Heart left ventricle (tissue), 16 donors: ENCODE results near the gene FOLR2. TPM values are rescaled to one million over a fixed set of nuclear protein-coding genes. Genes with fewer than 3 reads are reported as not detected.

Experiments
- ATAC-seq, 4 donors: fragments of 200-7000 bp; cut with Tn5 transposase; one replicate each; pipeline ENCODE4 v1.9.1; 2020 to 2022; ENCODE audit warnings: moderate library complexity in 4 of 4, mild to moderate bottlenecking in 3 of 4, moderate number of reproducible peaks in 1 of 4
- DNase-seq, 5 donors: peaks; one replicate each; pipeline ENCODE4 v3.0.0-alpha.2; 2020
- H3K27ac ChIP-seq, 12 donors: fragments of 200-600 bp; sonication (generic) in 4 of 12; one replicate each; pipeline versions ENCODE4 v1.5.0 to v1.8.0; 2016 to 2022; ENCODE audit warnings: mild to moderate bottlenecking in 2 of 12
- H3K27me3 ChIP-seq, 9 donors: fragments of 200-600 bp; sonication (generic) in 2 of 9; one replicate each; pipeline versions ENCODE4 v1.5.1 to v1.8.0; 2016 to 2022; ENCODE audit warnings: mild to moderate bottlenecking in 3 of 9
- H3K36me3 ChIP-seq, 9 donors: fragments of 200-600 bp; sonication (generic) in 2 of 9; one replicate each; pipeline versions ENCODE4 v1.5.0 to v1.8.0; 2018 to 2022; ENCODE audit warnings: mild to moderate bottlenecking in 2 of 9
- H3K4me1 ChIP-seq, 12 donors: fragments of 200-600 bp; sonication (generic) in 4 of 12; one replicate each; pipeline versions ENCODE4 v1.5.0 to v1.8.0; 2016 to 2022; ENCODE audit warnings: mild to moderate bottlenecking in 3 of 12
- H3K4me3 ChIP-seq, 12 donors: fragments of 200-600 bp; sonication (generic) in 4 of 12; one replicate each; pipeline versions ENCODE4 v1.5.0 to v1.8.0; 2017 to 2022; ENCODE audit warnings: mild to moderate bottlenecking in 9 of 12, moderate library complexity in 4 of 12
- H3K9me3 ChIP-seq, 12 donors: fragments of 200-600 bp; sonication (generic) in 4 of 12; one replicate each; pipeline versions ENCODE4 v1.5.0 to v1.8.0; 2016 to 2022; ENCODE audit warnings: mild to moderate bottlenecking in 1 of 12
- POLR2A ChIP-seq, 2 donors: fragments of 450-650 bp; IDR thresholded peaks; one replicate each; pipeline ENCODE4 v1.6.1; 2017; ENCODE audit warnings: antibody characterized with exemption in 2 of 2, mild to moderate bottlenecking in 2 of 2, moderate library complexity in 2 of 2
- WGBS, 4 donors: extraction: QIAGEN DNeasy Blood & Tissue Kit in 2 of 4; methylation state at CpG; one replicate each; pipeline versions ENCODE4 v1.1.5 to v1.1.7; 2013 to 2018; 5-methylcytosine and 5-hydroxymethylcytosine counted together
- intact Hi-C, 10 donors: fragments of 100-400 bp; cut with DNase I; formaldehyde crosslinking; loops; one replicate each; pipeline versions ENCODE4 v1.11.1 to v1.14.2; 2022
- polyA plus RNA-seq, 2 donors: library from polyadenylated mRNA; stranded (reverse); fragments of 200-250 nt; gene quantifications; one replicate each; pipeline ENCODE4 v1.2.3, GENCODE V29; 2013
- total RNA-seq, 9 donors: library from RNA; depleted of rRNA in 2 of 9; stranded (reverse); fragments of >200 nt in 2 of 9; fragmentation: NEBNext Ultra II Directional in 3 of 9; extraction: Animal tissue kit (Norgen Biotek cat#: 25700) in 3 of 9; gene quantifications; one replicate each; pipeline versions ENCODE4 v1.1.0 to v1.2.4, GENCODE V29; 2016 to 2023
- TF ChIP-seq, protein P1 (sequence below), 12 donors: fragments of 200-600 bp; sonication (generic) in 4 of 12; IDR thresholded peaks; one replicate each; pipeline versions ENCODE4 v1.5.0 to v1.8.0; 2018 to 2022; ENCODE audit warnings: antibody characterized with exemption in 12 of 12, mild to moderate bottlenecking in 5 of 12
- donor health status: ischemic (EF 13 %, LVEDD 7.1; RV severe dilation, severe dysfunction).
- donor health status: healthy with polysubstance abuse.
- donor health status: DM: no; HTN: yes; CAD: no.
- donor health status: DM: no; HTN: no; CAD: no.
- donor health status: ischemic (EF 25% LVEDD 6.9; RV normal size, moderate dysfunction).
- donor health status: ischemic (EF 25% LVEDD 5.7; RV mildly dilated, moderate dysfunction).
- donor health status: healthy.
- donor health status: DM: yes; HTN: yes; CAD: no.
- donor health status: ischemic (EF 35%, LVEDD 5.7; RV mildly dilated, moderate dysfunction).
- donor health status: nonischemic (EF 11% LVEDD 7.7; RV severe dilation, severe dysfunction).
- donor health status: DM: yes; HTN: yes; CAD: no.
- donor health status: PGD.
- donor health status: ischemic (EF 29% LVEDD 5.4; RV normal size, mild dysfunction).
- donor health status: nonischemic (EF 23%, LVEDD 6.1; RV moderate dilation, normal function).

Gene FOLR2
- total and polyA plus RNA-seq, 11 donors = 5.0 to 136 (median 14.6) TPM

DNA sequence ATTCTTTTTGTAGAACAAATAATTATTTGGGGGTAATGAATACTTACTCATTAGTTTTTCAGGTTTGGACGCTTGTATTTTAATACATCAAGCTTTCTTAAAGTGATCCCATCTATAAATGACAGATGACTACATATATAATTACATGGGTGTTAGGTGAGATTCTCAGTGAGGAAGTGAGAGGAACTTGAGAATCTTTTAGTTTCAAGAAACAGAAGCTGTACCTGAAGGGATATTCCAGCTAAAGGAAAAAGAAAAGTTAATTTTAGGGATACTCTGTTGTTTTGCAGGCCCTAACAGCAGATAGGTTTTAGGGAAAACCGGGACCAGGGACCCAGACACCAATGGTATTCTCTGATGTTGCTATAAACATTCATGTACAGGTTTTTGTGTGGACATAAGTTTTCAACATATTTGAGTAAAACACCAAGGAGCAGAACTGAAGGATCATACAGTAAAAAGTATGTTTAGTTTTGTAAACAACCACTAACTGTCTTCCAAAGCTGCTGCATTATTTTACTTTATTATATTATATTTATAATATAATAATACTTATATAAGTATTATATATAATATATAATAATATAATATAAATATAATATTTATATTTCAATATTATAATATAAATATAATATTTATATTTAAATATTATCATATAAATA is 51.5 kb downstream of the FOLR2 start:
- Histone ChIP-seq H3K9me3 (no peaks in the 10 kb centered on the region), H3K4me1 (peaks cover 0 to 9% (median 0%) of the 10 kb centered on the region in 12 donors), H3K27ac (no peak overlapping the region), H3K4me3 (no peak overlapping the region), H3K36me3 (no peaks in the 10 kb centered on the region), H3K27me3 (peaks cover 0 to 15% (median 0%) of the 10 kb centered on the region in 9 donors)
- ATAC-seq = no peak
- no peak for TF ChIP-seq POLR2A (IDR thresholded peaks at IDR 0.05)
- TF ChIP-seq, protein P1, sequence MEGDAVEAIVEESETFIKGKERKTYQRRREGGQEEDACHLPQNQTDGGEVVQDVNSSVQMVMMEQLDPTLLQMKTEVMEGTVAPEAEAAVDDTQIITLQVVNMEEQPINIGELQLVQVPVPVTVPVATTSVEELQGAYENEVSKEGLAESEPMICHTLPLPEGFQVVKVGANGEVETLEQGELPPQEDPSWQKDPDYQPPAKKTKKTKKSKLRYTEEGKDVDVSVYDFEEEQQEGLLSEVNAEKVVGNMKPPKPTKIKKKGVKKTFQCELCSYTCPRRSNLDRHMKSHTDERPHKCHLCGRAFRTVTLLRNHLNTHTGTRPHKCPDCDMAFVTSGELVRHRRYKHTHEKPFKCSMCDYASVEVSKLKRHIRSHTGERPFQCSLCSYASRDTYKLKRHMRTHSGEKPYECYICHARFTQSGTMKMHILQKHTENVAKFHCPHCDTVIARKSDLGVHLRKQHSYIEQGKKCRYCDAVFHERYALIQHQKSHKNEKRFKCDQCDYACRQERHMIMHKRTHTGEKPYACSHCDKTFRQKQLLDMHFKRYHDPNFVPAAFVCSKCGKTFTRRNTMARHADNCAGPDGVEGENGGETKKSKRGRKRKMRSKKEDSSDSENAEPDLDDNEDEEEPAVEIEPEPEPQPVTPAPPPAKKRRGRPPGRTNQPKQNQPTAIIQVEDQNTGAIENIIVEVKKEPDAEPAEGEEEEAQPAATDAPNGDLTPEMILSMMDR (IDR thresholded peaks at IDR 0.05) = no peak
- WGBS, 4 donors = 71 to 87% (median 83%) methylated on average over 2 of the region's 2 CpGs
- intact Hi-C loops = no loop called here
- DNase-seq = no peak

Other genes starting within 250 kb of the FOLR2 start
- 10 to 100 TPM in 2 of 9 donors, 1 to 10 TPM in 7; 1.1 to 86.5 (median 5.1) TPM for gene IL18BP, start 217.9 kb upstream of the FOLR2 start, total RNA-seq
- gene IL18BP, start 217.9 kb upstream of the FOLR2 start, polyA plus RNA-seq = 1 to 10 TPM; 4.1 to 4.4 TPM
- 100 to 1,000 TPM in 5 of 9 donors, 10 to 100 TPM in 4; 62.7 to 193 (median 101) TPM for gene NUMA1, start 136.3 kb upstream of the FOLR2 start, total RNA-seq
- gene NUMA1, start 136.3 kb upstream of the FOLR2 start, polyA plus RNA-seq = 100 to 1,000 TPM in 1 of 2 donors, 10 to 100 TPM in 1; 83.9 to 142 TPM
- gene LRRC51, start 135.9 kb upstream of the FOLR2 start, total RNA-seq = 1 to 10 TPM; 2.0 to 8.3 (median 4.5) TPM
- 1 to 10 TPM; 3.0 to 9.3 TPM for gene LRRC51, start 135.9 kb upstream of the FOLR2 start, polyA plus RNA-seq
- 100 to 1,000 TPM in 2 of 9 donors, 10 to 100 TPM in 7; 68.7 to 119 (median 84.8) TPM for gene LAMTOR1, start 113.5 kb upstream of the FOLR2 start, total RNA-seq
- gene LAMTOR1, start 113.5 kb upstream of the FOLR2 start, polyA plus RNA-seq = 100 to 1,000 TPM in 1 of 2 donors, 10 to 100 TPM in 1; 80.3 to 159 TPM
- gene TOMT, start 110.9 kb upstream of the FOLR2 start, total RNA-seq = under 1 TPM in 1 of 9 donors, not detected in 8; 0.23 TPM
- not detected for gene TOMT, start 110.9 kb upstream of the FOLR2 start, polyA plus RNA-seq
- 10 to 100 TPM; 35.6 to 48.7 (median 40.1) TPM for gene ANAPC15, start 104.1 kb upstream of the FOLR2 start, total RNA-seq
- 10 to 100 TPM; 37.4 to 82.7 TPM for gene ANAPC15, start 104.1 kb upstream of the FOLR2 start, polyA plus RNA-seq
- 1 to 10 TPM in 1 of 9 donors, under 1 TPM in 2, not detected in 6; 0.79 to 1.1 (median 0.90) TPM for gene FOLR3, start 81.1 kb upstream of the FOLR2 start, total RNA-seq
- under 1 TPM in 1 of 2 donors, not detected in 1; 0.43 TPM for gene FOLR3, start 81.1 kb upstream of the FOLR2 start, polyA plus RNA-seq
- under 1 TPM in 3 of 9 donors, not detected in 6; 0.21 to 0.79 (median 0.39) TPM for gene FOLR1, start 24.7 kb upstream of the FOLR2 start, total RNA-seq
- under 1 TPM in 1 of 2 donors, not detected in 1; 0.08 TPM for gene FOLR1, start 24.7 kb upstream of the FOLR2 start, polyA plus RNA-seq
- 100 to 1,000 TPM in 5 of 9 donors, 10 to 100 TPM in 4; 94.7 to 146 (median 112) TPM for gene INPPL1, start 8.0 kb downstream of the FOLR2 start, total RNA-seq
- gene INPPL1, start 8.0 kb downstream of the FOLR2 start, polyA plus RNA-seq = 10 to 100 TPM; 73.2 to 89.1 TPM
- gene PHOX2A, start 27.4 kb downstream of the FOLR2 start, total RNA-seq = not detected
- not detected for gene PHOX2A, start 27.4 kb downstream of the FOLR2 start, polyA plus RNA-seq
- gene CLPB, start 217.7 kb downstream of the FOLR2 start, total RNA-seq = 10 to 100 TPM; 16.7 to 28.4 (median 19.4) TPM
- 10 to 100 TPM; 12.4 to 15.7 TPM for gene CLPB, start 217.7 kb downstream of the FOLR2 start, polyA plus RNA-seq